Measurements from ENCODE around the gene NFIX.

GRCh38 chr19:13083008-13083404 is 87.7 kb downstream of the NFIX start:
- TF ChIP-seq CTCF (IDR thresholded peaks at IDR 0.05) (no peak), POLR2A (IDR thresholded peaks at IDR 0.05; ENCODE audit: low read depth) (no peak)
